ENCODE results near the gene PNRC1.
A peak's percentile ranks its signal among the peaks of the same experiment; 100 is the strongest.
"Not testable (repeated sequence)": the region's sequence is repeated elsewhere in the genome, so short reads cannot be mapped to it uniquely, and the experiment has no call there.

PNRC1 gene

GRCh38 chr6:89110284-89110683 is 29.7 kb downstream of the PNRC1 start:
- DNase-seq (ENCODE audit: low read depth, low spot score) = no peak

- DNase-seq (ENCODE audit: low read depth, low spot score) = no peak
These were observed 31.4 kb downstream of the PNRC1 start for GRCh38 chr6:89111933-89112332.

GRCh38 chr6:89116702-89117101 is 36.2 kb downstream of the PNRC1 start:
- DNase-seq (ENCODE audit: low read depth, low spot score) = no peak

GRCh38 chr6:89117211-89118108 is 36.9 kb downstream of the PNRC1 start, which contains the start of gene SRSF12:
SRSF12 (minus strand) TSS chr6:89118071; CDS start chr6:89117887, 184 bp downstream.
- peak; percentile 75 for DNase-seq (ENCODE audit: low read depth, low spot score)

GRCh38 chr6:89118931-89119330 is 38.4 kb downstream of the PNRC1 start:
- DNase-seq (ENCODE audit: low read depth, low spot score) = peak; percentile 23

- no peak for DNase-seq (ENCODE audit: low read depth, low spot score)
These were observed 39.8 kb downstream of the PNRC1 start for GRCh38 chr6:89120371-89120770.

- no peak for DNase-seq (ENCODE audit: low read depth, low spot score)
These were observed 41.4 kb downstream of the PNRC1 start for GRCh38 chr6:89121934-89122333.

- DNase-seq (ENCODE audit: low read depth, low spot score) = peak; percentile 61
These were observed 42.1 kb downstream of the PNRC1 start for GRCh38 chr6:89122625-89123024.

GRCh38 chr6:89128256-89128671 is 47.7 kb downstream of the PNRC1 start:
- DNase-seq (ENCODE audit: low read depth, low spot score) = not testable (repeated sequence)

- no peak for DNase-seq (ENCODE audit: low read depth, low spot score)
These were observed 51.0 kb downstream of the PNRC1 start for GRCh38 chr6:89131599-89131998.

GRCh38 chr6:89132057-89132456 is 51.5 kb downstream of the PNRC1 start:
- no peak for DNase-seq (ENCODE audit: low read depth, low spot score)

- DNase-seq (ENCODE audit: low read depth, low spot score) = no peak
These were observed 53.4 kb downstream of the PNRC1 start for GRCh38 chr6:89133981-89134380.

GRCh38 chr6:89134723-89135122 is 54.2 kb downstream of the PNRC1 start:
- DNase-seq (ENCODE audit: low read depth, low spot score) = no peak

All from astrocyte of the hippocampus (primary cell).